GM12891 (cell line): ENCODE data around the gene FAM228A.
"Not testable (repeated sequence)": the region's sequence is repeated elsewhere in the genome, so short reads cannot be mapped to it uniquely, and the experiment has no call there.

ENCODE experiments used
- DNase-seq: peaks from one replicate; pipeline ENCODE4 v3.0.0; 2011; ENCODE audit warnings: low spot score; ENCODE audit not compliant: insufficient read length
- FAIRE-seq: peaks from 2 replicates; lab custom pipeline; 2011; peaks lifted over from hg19 to GRCh38; lab: Jason Lieb, UNC
- PAX5 ChIP-seq: IDR thresholded peaks from 2 replicates; pipeline ENCODE4 v1.6.1; 2011; ENCODE audit warnings: low read length, moderate library complexity, mild to moderate bottlenecking; ENCODE audit not compliant: insufficient read depth, severe bottlenecking
- POLR2A ChIP-seq: IDR thresholded peaks from 2 replicates; pipeline ENCODE4 v1.6.1; 2011; ENCODE audit warnings: low read depth, low read length, control low read depth
- POLR2AphosphoS5 ChIP-seq: IDR thresholded peaks from 2 replicates; pipeline ENCODE4 v1.6.1; 2011; ENCODE audit warnings: low read depth, low read length, control low read depth
- POU2F2 ChIP-seq: IDR thresholded peaks from 2 replicates; pipeline ENCODE4 v1.6.1; 2011; ENCODE audit warnings: low read depth, mild to moderate bottlenecking, control low read depth, low read length, moderate library complexity
- SPI1 ChIP-seq: IDR thresholded peaks from 2 replicates; pipeline ENCODE4 v1.6.1; 2011; ENCODE audit warnings: low read depth, low read length, control low read depth
- TAF1 ChIP-seq: IDR thresholded peaks from 2 replicates; pipeline ENCODE4 v1.6.1; 2011; ENCODE audit warnings: low read depth, low read length, control low read depth

FAM228A gene

GRCh38 chr2:24189551-24189950, 14.7 kb downstream of the FAM228A start:
- FAIRE-seq (no peak), DNase-seq (no peak)
- no peak for TF ChIP-seq TAF1
- TF ChIP-seq POLR2AphosphoS5, result no peak
- TF ChIP-seq POU2F2, result no peak

- TF ChIP-seq POLR2A (no peak), PAX5 (no peak), SPI1 (no peak), POLR2AphosphoS5 (no peak), TAF1 (no peak), POU2F2 (no peak)
- no peak for DNase-seq
- FAIRE-seq, result no peak
Measured at GRCh38 chr2:24190503-24190902, 15.7 kb downstream of the FAM228A start.

GRCh38 chr2:24191156-24191555, 16.3 kb downstream of the FAM228A start:
- TF ChIP-seq POLR2A (no peak), SPI1 (no peak), POLR2AphosphoS5 (no peak), POU2F2 (no peak)
- FAIRE-seq (no peak), DNase-seq (no peak)

GRCh38 chr2:24191848-24192247, 17.0 kb downstream of the FAM228A start:
- TF ChIP-seq POU2F2 (no peak), POLR2A (no peak), POLR2AphosphoS5 (no peak), TAF1 (no peak), PAX5 (no peak), SPI1 (no peak)
- DNase-seq, result no peak
- no peak for FAIRE-seq

GRCh38 chr2:24197213-24197612, 22.4 kb downstream of the FAM228A start:
- not testable (repeated sequence) for FAIRE-seq, DNase-seq

- DNase-seq, result no peak
- no peak for TF ChIP-seq POU2F2
- no peak for TF ChIP-seq SPI1
- no peak for TF ChIP-seq TAF1
- TF ChIP-seq PAX5, result no peak
- TF ChIP-seq POLR2AphosphoS5, result no peak
- TF ChIP-seq POLR2A, result no peak
- no peak for FAIRE-seq
Measured at GRCh38 chr2:24199968-24200590, 25.2 kb downstream of the FAM228A start.

GRCh38 chr2:24200799-24201198, 25.9 kb downstream of the FAM228A start:
- DNase-seq (no peak), FAIRE-seq (no peak)
- TF ChIP-seq POLR2AphosphoS5, result no peak
- no peak for TF ChIP-seq TAF1
- TF ChIP-seq POU2F2, result no peak
- no peak for TF ChIP-seq PAX5
- no peak for TF ChIP-seq SPI1
- no peak for TF ChIP-seq POLR2A

GRCh38 chr2:24203029-24203786, 28.4 kb downstream of the FAM228A start:
- DNase-seq (no peak), FAIRE-seq (no peak)
- TF ChIP-seq POLR2A (no peak), POLR2AphosphoS5 (no peak), TAF1 (no peak), SPI1 (no peak), POU2F2 (no peak), PAX5 (no peak)

GRCh38 chr2:24203787-24204150, 28.9 kb downstream of the FAM228A start:
- FAIRE-seq, result no peak
- TF ChIP-seq POLR2AphosphoS5 (no peak), TAF1 (no peak)
- DNase-seq, result no peak

- TF ChIP-seq SPI1 (no peak), PAX5 (no peak), POLR2AphosphoS5 (no peak), POLR2A (no peak), POU2F2 (no peak), TAF1 (no peak)
- FAIRE-seq, result no peak
- DNase-seq, result no peak
Measured at GRCh38 chr2:24204505-24204904, 29.7 kb downstream of the FAM228A start.
